IMR-90 (cell line): Measurements from ENCODE around the gene PAF1.

Experiments used
- BHLHE40 ChIP-seq: fragments of 150-350 bp; IDR thresholded peaks from 2 replicates; pipeline ENCODE4 v1.6.1; 2016; ENCODE audit warnings: mild to moderate bottlenecking, low read depth, low read length
- FOS ChIP-seq: fragments of 150-350 bp; IDR thresholded peaks from 2 replicates; pipeline ENCODE4 v1.6.1; 2016; ENCODE audit warnings: low read depth, low read length
- MAFK ChIP-seq: IDR thresholded peaks from 2 replicates; pipeline ENCODE4 v1.6.1; 2012; ENCODE audit warnings: low read depth, low read length, improper control_type of control experiment
- MAZ ChIP-seq: IDR thresholded peaks from 2 replicates; pipeline ENCODE4 v1.6.1; 2012; ENCODE audit warnings: low read depth, mild to moderate bottlenecking, low read length, improper control_type of control experiment, moderate library complexity, borderline replicate concordance
- MXI1 ChIP-seq: IDR thresholded peaks from 2 replicates; pipeline ENCODE4 v1.6.1; 2012; ENCODE audit warnings: low read depth, mild to moderate bottlenecking, low read length, moderate library complexity, borderline replicate concordance
- NFE2L2 ChIP-seq: fragments of 150-350 bp; IDR thresholded peaks from 2 replicates; pipeline ENCODE4 v1.6.1; 2016; ENCODE audit warnings: low read depth, mild to moderate bottlenecking, low read length
- POLR2A ChIP-seq: IDR thresholded peaks from 2 replicates; pipeline ENCODE4 v1.6.1; 2012; ENCODE audit warnings: mild to moderate bottlenecking, low read depth, low read length
- RAD21 ChIP-seq: IDR thresholded peaks from 2 replicates; pipeline ENCODE4 v1.6.1; 2012; ENCODE audit warnings: low read length, improper control_type of control experiment
- RFX5 ChIP-seq: IDR thresholded peaks from 2 replicates; pipeline ENCODE4 v1.8.0; 2012; ENCODE audit warnings: low read depth, mild to moderate bottlenecking, low read length, moderate library complexity
- SMC3 ChIP-seq: fragments of 150-350 bp; IDR thresholded peaks from 2 replicates; pipeline ENCODE4 v1.6.1; 2016; ENCODE audit warnings: low read depth, mild to moderate bottlenecking, antibody characterized with exemption, low read length, moderate library complexity
- TF ChIP-seq, protein P1 (sequence below): conservative IDR thresholded peaks from 2 replicates; pipeline ENCODE4 v1.5.1; 2012; ENCODE audit warnings: mild to moderate bottlenecking, low read depth, low read length, improper control_type of control experiment
- TF ChIP-seq, protein P2 (sequence below): fragments of 150-350 bp; IDR thresholded peaks from 2 replicates; pipeline ENCODE4 v1.6.1; 2016; ENCODE audit warnings: low read depth, mild to moderate bottlenecking, low read length, moderate library complexity, borderline replicate concordance
- TF ChIP-seq, protein P3 (sequence below): fragments of 150-350 bp; IDR thresholded peaks from 2 replicates; pipeline ENCODE4 v1.6.1; 2017; ENCODE audit warnings: mild to moderate bottlenecking, antibody characterized with exemption, low read length, low read depth

- no peak for TF ChIP-seq BHLHE40
- TF ChIP-seq, protein P1, sequence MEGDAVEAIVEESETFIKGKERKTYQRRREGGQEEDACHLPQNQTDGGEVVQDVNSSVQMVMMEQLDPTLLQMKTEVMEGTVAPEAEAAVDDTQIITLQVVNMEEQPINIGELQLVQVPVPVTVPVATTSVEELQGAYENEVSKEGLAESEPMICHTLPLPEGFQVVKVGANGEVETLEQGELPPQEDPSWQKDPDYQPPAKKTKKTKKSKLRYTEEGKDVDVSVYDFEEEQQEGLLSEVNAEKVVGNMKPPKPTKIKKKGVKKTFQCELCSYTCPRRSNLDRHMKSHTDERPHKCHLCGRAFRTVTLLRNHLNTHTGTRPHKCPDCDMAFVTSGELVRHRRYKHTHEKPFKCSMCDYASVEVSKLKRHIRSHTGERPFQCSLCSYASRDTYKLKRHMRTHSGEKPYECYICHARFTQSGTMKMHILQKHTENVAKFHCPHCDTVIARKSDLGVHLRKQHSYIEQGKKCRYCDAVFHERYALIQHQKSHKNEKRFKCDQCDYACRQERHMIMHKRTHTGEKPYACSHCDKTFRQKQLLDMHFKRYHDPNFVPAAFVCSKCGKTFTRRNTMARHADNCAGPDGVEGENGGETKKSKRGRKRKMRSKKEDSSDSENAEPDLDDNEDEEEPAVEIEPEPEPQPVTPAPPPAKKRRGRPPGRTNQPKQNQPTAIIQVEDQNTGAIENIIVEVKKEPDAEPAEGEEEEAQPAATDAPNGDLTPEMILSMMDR, result no peak
- TF ChIP-seq RAD21, result no peak
- TF ChIP-seq MAZ, result no peak
- TF ChIP-seq, protein P2, sequence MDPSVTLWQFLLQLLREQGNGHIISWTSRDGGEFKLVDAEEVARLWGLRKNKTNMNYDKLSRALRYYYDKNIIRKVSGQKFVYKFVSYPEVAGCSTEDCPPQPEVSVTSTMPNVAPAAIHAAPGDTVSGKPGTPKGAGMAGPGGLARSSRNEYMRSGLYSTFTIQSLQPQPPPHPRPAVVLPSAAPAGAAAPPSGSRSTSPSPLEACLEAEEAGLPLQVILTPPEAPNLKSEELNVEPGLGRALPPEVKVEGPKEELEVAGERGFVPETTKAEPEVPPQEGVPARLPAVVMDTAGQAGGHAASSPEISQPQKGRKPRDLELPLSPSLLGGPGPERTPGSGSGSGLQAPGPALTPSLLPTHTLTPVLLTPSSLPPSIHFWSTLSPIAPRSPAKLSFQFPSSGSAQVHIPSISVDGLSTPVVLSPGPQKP, result no peak
- TF ChIP-seq POLR2A, result no peak
- TF ChIP-seq MAFK, result no peak
- TF ChIP-seq, protein P3, sequence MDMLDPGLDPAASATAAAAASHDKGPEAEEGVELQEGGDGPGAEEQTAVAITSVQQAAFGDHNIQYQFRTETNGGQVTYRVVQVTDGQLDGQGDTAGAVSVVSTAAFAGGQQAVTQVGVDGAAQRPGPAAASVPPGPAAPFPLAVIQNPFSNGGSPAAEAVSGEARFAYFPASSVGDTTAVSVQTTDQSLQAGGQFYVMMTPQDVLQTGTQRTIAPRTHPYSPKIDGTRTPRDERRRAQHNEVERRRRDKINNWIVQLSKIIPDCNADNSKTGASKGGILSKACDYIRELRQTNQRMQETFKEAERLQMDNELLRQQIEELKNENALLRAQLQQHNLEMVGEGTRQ, result no peak
- no peak for TF ChIP-seq MXI1
- no peak for TF ChIP-seq NFE2L2
- no peak for TF ChIP-seq SMC3
- TF ChIP-seq RFX5, result no peak
- TF ChIP-seq FOS, result no peak
Observed at GRCh38 chr19:39352381-39353255, 38.3 kb downstream of the PAF1 start.
